Uterus (tissue), 2 donors: ENCODE measurements around the gene GDPD3.

Source experiments
- CTCF ChIP-seq, 4 experiments: fragments of 200-600 bp in 2 of 4; fragments of 450-650 bp in 2 of 4; sonication (generic) in 2 of 4; IDR thresholded peaks; one replicate each; pipeline ENCODE4 v1.5.1; 2016 to 2019; ENCODE audit warnings: antibody characterized with exemption in 4 of 4, mild to moderate bottlenecking in 2 of 4, moderate library complexity in 1 of 4
- POLR2A ChIP-seq, 2 donors: fragments of 450-650 bp; IDR thresholded peaks; one replicate each; pipeline ENCODE4 v1.6.1; 2016; ENCODE audit warnings: antibody characterized with exemption in 2 of 2, mild to moderate bottlenecking in 1 of 2, moderate library complexity in 1 of 2

GRCh38 chr16:30064729-30065101 lies 48.6 kb downstream of the GDPD3 start:
- TF ChIP-seq POLR2A (IDR thresholded peaks at IDR 0.05), result no peak
- TF ChIP-seq CTCF (IDR thresholded peaks at IDR 0.05), result no peak
